HG02623 (cell line): ENCODE data around the gene PEX14.

Experiments
- ATAC-seq: cut with Tn5 transposase; IDR thresholded peaks from one replicate; pipeline ENCODE4 v1.9.1; 2021; ENCODE audit warnings: moderate library complexity; ENCODE audit not compliant: unreplicated experiment

The PEX14 gene

DNA sequence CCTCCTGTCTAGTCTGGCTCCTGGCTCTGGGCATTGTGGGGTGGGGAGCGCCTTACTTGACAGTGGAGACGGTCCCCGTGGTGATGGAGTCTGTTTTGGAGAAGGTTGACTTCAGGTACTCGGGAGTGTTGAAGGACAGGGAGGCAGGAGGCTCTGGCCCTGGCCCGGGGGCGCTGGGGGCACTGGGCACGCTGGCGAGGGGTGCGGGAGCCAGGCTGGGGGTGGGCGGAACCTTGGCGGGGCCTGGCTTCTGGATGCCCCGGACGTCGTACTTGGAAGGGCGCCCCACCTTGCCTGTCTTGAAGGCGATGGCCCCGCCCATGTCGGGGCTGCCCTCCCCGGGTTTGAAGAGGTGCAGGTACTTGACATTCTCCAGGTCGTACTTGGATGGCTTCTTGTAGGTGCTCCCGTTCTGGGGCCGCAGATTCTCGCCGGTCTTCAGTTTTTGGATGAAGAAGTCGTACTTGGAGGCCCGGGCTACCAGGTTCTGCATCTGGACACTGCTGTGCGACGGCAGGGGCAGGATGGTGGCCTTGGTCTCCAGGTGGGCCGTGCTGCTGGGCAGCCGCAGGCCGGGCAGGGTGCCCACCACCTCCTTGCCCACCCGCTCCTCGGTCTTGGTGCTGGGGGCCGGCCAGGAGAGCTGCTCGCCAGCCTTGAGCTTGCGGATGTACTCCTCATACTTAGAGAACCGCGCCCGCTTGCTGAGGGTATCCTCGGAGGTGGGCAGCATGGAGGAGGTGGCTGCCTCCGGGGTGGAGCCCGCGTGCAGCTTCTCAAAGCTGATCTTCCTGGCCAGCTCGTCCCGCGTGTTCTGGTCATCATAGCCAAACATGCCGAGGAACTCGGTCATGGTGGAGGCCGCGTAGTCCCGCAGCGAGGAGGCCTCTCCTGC lies 185.1 kb downstream of the PEX14 start:
- no peak for ATAC-seq

DNA sequence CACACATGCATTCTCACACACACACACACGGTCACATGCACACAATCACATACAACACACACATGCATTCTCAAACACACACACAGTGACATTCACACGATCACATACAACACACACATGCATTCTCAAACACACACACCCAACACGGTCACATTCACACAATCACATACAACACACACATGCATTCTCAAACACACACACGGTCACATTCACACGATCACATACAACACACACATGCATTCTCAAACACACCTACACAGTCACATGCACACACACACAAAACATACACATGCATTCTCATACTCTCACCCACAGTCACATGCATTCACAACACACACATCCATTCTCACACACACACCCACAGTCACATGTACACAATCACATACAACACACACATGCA lies 186.7 kb downstream of the PEX14 start:
- no peak for ATAC-seq

DNA sequence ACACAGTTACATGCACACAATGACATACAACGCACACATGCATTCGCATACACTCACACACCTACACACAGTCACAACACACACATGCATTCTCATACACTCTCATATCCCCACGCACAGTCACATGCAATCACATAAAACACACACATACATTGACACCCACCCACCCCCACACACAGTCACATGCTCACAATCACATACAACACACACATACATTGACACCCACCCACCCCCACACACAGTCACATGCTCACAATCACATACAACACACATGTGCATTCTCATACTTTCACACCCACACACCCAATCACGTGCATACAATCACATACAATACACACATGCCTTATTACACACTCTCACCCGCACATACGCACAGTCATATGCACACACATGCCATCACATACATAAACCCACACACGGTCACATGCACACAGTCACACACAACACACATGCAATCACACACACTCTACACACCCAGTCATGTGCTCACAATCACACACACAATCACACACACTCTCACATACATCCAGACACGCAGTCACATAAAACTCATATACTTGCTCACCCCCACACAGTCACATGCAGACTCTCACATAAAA lies 187.4 kb downstream of the PEX14 start:
- ATAC-seq, result no peak

DNA sequence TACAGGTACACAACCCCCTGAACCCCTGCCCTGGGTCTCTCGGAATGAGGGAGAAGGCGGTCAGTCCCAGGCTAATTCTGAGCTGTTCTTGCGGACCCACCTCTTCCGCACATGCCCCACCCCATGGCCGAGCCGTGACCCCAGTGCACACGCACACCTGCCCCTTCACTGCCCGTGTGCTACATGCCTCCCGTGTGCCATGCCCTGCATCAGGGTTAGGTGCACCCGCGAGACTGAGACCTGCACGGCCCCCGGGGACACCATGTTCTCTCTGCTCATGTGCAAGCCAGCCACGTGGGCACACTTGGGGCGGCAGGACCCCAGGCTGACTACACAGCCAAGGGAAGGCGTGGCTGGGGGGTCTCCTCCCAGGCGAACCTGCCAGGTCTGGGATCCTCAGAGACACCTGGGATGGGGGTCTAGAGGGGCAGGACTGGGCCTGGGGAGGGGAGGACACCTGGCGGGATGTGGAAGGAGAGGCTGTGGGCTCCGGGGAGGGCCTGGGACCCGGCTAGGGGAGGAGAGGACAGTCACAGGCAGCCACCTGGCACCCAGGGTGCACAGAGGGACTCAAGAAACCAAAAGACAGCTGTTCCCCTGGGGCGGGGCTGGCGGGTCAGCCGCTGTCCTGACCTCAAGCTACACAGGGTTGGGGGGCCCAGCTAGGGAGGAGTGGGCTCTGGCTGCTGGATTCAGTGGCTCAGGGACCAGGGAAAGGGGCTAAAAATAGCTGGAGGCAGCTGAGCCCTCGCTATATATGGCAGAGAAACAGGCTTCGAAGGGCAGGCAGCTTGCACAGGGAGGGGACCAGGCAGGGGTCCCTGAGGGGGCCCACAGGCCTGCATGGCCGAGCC lies 188.3 kb downstream of the PEX14 start:
- no peak for ATAC-seq

DNA sequence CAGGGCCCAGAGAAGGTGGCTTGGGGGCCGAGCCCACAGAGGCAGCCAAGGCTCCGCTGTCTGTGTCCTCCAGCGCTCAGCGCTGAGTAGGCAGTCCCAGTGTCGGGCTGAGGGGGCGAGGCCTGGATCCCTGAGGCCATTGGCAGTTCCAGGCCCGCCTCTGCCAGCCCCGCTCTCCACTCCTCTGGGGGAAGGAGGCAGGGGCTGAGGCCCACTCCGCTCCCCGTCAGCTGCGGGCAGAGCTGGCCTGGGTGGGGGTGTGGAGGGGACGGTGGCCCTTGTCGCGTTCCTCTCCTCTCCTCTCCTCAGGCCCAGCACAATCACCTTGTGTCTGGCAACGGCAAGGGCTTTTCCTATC lies 188.9 kb downstream of the PEX14 start:
- ATAC-seq, result no peak

DNA sequence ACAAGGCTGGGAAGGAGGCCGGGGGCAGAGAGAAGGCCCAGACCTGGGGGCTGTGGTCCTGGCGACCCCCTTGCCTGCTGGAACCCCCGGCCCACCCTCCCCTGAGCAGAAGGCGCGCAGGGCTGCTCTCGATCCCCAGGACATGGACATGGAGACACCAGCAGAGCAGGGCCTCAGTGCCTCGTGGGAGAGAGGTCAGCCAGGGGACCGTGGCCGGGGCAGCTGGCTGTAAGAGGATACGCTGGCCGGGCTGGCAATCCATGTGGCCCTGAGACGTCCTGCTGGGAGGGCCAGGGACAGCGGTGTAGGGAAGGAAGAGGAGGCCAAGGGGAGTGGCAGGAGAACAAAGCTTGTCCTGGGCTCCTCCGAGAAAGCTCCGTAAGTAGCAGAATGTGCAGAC lies 189.5 kb downstream of the PEX14 start:
- no peak for ATAC-seq

DNA sequence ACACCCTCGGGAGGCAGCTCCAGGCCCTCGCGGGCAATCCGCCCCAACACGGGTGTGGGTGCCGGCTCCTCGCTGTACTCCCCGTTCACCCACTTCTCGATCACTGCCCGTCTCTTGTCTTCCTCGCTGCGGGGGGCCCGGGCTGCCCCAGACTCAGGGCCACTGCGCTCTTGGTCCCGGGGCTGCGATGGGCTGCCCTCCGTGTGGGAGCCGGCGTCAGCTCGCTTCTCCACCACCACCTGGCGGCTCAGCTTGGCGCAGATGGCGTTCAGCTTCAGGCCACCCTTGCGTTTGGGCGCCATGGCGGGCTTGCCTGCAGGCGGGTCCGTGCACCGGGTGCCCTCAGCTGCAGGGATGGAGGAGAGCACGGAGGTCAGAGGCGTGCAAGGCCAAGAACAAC lies 190.5 kb downstream of the PEX14 start:
- ATAC-seq, result no peak

DNA sequence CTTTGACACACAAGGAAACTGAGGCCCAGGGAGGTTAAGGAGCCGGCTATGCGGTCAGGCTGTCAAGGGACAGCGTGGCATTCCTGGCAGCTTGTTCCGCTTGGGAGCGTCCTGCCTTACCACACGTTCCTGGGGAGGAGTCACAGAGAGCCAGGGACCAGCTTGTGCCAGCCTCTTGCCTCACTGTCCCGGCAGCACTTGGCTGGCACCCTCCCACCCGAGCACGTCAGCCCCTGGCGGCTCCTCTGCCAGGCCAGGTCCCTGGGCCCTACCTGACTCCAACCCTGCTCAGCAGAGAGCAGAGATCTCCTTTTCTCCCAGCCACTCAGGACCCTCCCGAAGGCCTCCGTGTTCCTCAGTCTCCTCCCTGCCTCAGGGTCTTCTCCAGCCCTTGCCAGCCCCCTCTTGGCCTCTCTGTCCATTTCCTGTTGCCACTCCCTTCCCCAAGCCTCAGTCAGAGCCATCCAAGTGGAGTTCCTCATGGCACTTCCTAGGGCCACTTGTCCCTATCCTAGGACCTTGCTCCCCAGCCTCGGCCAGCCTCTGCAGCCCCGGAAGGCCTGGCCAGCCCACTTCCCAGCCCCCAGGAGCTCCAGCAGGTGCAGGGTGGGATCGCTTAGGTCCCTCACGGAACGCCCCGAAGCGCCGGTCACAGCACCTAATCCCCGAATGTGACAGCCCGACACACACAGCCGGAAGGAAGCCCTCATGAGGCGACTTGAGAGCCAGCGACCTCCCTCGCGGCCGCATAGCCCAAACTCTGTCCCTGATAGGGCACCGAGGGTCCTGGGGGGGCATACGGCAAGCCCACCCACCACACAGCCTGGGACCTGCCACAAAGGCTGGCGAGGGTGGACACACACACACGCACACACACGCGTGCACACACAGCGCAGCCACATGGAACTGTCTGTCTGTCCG lies 191.4 kb downstream of the PEX14 start:
- no peak for ATAC-seq

DNA sequence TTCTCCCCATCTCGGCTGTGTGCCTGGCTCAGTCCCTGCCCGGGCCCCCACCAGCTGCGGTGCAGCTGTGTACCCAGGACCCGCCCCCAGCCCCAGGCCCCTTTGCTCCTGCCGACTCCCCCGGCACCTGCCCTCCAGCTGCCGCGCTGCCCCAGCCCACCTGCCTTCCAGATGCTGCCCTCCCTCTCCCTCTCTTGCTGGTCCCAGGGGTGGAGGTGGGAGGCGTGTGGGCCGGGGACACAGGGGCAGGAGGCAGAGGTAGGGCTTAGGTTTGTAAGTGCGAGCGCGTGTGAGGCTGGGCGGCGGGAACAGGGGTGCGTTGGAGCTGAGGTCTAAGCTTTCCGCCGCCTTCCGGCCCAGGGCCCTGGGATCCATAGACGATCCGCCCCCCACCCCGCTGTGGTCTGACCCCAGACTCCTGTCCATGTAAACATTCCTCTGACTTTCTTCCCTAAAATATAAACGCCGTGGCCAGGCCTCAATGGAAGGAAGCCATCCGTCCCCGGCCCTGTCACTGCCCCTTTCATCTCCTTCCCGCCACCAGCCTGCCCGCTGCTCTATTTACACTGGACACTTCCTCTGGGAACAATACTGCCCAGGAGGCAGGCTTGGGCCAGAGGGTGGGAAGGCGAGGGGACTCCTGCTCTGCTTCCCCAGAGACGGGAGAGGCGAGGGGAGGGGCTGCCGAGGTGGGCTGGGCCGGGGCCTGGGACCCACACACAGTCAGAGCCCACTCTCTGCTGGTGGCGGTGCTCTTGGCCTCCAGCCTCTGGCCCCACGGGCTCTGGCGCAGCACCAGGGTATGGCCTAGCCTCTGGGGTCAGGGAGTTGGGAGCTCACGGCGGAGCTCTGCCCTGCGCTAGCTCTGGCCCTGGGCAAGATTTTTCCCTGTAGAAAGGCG lies 193.4 kb downstream of the PEX14 start:
- ATAC-seq, result no peak

DNA sequence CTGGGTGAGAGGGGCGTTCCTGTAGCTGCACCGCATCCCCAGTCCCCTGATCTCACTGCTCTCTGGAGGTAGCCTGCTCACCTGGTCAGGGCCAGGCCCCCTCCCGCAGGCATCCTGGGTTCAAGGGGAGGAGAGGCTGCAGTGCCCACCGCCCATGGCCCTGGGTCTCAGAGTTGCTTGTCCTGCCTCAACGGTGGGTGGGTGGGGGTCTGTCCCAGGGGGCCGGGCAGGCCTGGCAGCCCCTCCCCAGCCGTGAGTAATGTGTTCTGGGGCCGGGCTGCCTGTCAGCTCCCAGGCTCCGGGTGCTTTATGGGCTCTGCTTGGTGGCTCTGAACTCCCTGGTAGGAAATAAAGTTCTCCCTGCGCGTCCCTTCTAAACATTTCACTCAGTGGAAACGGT lies 194.8 kb downstream of the PEX14 start:
- no peak for ATAC-seq

DNA sequence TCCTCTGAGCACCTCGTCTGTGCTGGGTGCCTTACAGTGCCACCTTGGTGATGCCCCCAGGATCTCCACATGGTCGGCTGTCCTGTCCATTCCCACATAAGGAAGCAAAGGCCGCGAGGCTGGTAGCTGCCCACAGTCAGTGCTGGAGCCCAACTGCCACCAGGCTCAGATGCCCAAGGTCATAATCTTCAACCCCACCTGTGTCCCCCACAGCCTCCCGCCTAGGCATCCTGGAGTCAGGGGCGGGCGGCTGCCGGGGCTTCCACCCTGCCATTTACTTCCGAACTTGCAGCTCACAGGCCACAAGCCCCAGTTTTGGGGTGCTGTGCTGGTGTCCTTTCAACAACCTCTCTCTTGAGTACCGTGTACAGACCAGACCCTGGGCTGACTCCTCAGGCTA lies 195.4 kb downstream of the PEX14 start:
- no peak for ATAC-seq

DNA sequence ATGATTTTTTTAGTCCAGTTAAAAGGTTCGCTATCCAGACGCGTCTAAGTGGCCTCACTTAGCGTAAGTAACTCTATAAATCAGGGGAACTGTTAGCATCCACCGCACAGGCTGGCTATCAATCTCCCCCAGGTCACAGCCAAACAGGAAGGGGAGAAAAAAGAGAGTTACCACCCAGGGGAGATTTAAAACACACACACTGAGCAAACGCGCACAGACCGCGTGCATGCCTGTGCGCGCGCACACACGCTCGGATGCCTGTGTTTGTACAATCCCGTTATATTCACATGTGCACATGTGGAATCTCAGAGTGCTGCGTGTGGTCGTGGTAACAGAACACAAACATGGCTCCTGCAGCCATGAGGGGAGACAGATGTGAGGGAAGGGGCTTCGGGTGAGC lies 196.3 kb downstream of the PEX14 start:
- no peak for ATAC-seq

DNA sequence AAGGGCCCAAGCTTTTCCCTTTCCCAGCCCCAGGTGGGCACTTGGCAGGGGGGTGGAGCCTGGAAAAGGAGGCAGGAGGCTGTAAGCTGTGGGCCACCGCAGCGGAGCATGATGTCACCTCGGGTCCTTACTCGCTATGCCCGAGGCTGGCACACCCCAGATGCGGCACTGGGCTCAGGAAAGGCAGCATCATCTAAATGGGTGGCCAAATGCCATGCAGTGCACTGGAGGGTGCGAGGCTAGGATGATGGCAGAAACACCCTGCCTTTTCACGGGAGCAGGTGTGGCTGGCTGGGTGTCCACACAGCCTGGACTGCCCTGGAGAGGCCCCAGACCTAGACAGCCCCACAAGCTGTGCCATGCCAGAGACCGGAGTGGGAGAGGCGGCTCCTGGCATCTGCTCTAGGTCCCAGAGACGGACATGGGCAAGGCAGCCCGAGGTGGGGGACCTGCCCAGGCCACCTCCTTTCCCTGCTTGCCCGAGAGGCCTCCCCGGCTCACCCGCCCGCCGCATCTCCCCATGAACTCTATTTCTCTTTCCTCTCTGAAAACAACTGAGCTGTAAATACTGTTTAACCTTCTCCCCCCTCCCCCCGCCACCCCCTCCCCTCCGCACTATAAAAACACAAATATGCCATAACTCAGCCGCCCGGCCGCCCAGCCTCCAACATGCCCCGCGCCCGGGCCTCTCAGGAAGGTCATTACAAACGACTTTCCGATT lies 197.0 kb downstream of the PEX14 start:
- no peak for ATAC-seq

DNA sequence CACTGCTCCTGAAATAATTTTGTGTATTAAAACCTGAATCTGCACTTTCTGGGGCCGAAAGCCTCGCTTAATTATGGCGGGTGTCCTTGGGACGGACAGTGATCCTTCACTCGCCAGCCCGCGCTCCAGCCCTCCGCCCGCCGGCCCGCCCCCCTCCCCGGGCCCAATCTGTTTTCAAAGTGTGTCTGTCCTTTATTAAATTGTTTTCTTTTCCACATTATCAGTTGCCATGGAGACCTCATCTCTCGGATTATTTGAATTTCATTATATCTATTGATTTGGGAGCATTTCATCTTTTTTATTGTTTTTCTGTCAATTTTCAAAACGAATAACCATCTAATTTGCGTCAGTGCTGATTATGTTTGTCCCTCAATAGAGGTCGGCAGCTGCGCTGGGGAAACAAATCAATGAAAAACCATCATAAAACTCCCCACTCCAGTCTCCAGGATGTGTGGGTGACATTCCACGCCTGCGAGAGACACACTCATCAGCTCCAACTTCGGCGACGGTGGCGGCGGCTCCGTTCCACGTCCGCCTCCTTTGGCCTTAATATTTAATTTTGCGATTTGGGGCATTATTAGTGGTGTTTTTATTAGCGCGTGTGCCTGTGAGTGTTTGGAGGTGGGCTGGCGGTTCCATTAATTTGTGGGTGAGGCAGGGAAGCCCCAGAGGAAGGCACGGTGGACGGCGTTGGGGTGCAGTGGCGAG lies 197.7 kb downstream of the PEX14 start:
- no peak for ATAC-seq

DNA sequence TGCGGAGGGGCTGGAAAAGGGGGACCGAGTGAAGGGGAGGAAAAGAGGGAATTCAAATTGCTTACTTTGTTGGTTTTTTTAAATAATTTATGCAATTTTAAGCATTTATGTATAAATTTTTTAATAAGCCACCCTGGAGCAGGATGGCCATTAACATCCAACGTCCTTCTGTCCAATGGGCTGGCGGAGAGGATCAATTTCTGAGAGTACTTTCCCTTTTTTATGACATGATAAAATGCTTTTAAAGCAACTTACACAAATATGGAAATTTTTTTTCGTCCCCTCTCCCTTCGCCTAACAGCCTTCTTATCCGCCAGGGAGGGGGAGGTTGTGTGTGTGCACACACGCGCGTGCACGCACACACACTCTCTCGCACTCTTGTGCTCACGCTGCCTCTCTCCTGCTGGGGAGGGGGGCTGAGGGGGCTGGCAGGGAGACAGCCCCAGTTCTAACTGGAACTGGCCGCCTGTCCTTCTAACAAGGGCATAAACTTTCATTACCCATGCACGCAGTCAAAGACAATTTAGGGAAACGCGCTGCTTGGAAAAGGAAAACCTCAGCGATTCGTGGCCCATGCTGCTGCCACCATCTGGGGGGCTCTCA lies 198.5 kb downstream of the PEX14 start:
- no peak for ATAC-seq

DNA sequence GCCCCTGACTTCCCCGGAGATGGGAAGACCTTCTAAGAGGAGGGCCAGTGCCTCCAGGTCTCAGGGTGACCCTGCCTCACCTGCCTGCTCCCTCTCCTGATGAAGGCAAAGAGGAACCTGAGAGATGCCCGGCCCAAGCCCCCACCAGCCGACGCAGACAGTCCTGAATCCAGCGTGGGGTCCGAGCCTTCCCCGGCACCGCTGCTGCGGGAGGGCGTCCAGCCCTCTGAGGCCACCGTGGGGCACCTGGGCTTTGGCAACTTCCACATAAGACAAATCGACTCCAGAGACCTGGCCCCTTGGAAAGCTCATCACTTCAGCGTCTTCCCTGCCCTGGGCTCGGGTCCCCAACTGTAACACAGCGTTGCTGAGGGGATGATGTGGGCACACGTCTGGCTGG lies 199.5 kb downstream of the PEX14 start:
- no peak for ATAC-seq

DNA sequence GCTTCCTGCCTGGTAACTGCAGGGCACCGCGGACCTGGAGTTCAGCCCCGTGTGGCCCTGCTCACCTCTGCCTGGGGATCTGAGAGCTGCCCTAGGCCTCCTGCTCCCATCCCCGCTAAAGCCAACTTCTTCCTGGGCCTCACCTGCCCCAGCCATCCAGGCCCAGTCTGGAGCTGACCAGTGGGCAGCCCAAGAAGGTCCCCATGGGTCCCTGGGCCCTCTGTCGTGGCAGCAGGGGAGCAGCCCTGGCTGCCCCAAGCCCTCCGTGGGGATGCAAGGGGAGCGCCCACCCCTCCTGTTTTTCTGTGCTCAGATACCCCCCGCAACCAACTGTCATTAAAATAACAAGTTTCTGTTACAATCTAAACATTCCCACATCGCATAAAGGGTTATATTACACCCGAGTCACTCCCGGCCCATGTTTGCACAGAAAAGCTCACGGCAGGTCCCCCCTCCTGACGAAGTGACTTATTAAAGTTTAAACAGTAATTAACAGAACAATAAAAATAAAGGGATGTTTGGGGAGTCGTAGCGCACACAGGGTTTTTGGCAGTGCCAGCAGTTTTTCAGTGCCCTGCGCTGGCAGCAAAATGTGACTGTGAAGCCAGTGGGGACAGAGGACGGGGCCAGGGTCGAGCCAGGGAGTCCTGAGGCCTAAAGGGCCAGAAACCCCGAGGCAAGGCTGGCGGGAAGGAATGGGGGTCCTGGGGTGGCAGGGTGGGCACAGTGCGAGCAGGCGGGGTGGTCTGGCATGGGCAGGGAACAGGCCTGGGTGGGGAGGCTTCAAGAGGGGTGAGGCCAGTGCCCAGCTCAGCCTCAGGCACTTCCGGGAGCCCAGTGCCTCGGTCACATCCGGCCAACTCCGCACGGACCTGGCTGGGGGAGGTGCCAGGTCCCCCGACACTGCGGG lies 200.2 kb downstream of the PEX14 start:
- no peak for ATAC-seq
